Measurements from ENCODE around the gene CDKAL1. TPM values are rescaled to one million over a fixed set of nuclear protein-coding genes. Genes with fewer than 3 reads are reported as not detected.
"Not testable (repeated sequence)": the region's sequence is repeated elsewhere in the genome, so short reads cannot be mapped to it uniquely, and the experiment has no call there.

CDKAL1 gene
- total RNA-seq, 1 donor from 2014 or later, result 34.3 TPM

DNA sequence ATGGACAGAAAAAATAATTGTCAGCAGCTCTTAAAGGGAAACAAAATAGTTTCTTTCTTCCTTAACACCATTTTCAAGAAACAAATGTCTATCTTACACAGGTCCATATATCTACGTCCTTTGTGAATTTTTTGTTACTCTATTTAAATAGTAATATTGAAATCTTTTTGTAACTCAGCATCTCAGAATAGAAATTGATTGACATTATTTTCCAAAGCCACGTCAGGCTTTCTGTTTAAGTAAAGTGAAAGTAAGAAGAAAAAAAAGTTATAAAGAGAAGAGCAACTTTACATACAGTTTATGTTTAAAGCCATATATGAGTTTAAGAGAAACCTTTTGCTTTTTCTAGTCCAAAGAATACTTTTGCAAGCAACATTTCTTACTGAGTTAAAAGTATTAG is 656.4 kb downstream of the CDKAL1 start:
- DNase-seq (ENCODE audit: low spot score, unreplicated experiment), result no peak
- TF ChIP-seq, protein P1, sequence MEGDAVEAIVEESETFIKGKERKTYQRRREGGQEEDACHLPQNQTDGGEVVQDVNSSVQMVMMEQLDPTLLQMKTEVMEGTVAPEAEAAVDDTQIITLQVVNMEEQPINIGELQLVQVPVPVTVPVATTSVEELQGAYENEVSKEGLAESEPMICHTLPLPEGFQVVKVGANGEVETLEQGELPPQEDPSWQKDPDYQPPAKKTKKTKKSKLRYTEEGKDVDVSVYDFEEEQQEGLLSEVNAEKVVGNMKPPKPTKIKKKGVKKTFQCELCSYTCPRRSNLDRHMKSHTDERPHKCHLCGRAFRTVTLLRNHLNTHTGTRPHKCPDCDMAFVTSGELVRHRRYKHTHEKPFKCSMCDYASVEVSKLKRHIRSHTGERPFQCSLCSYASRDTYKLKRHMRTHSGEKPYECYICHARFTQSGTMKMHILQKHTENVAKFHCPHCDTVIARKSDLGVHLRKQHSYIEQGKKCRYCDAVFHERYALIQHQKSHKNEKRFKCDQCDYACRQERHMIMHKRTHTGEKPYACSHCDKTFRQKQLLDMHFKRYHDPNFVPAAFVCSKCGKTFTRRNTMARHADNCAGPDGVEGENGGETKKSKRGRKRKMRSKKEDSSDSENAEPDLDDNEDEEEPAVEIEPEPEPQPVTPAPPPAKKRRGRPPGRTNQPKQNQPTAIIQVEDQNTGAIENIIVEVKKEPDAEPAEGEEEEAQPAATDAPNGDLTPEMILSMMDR (IDR thresholded peaks at IDR 0.05; ENCODE audit: unreplicated experiment), result no peak
- peaks cover 6% of the 10 kb centered on the region for H3K36me3 Mint-ChIP-seq (ENCODE audit: insufficient read depth)
- H3K27me3 Mint-ChIP-seq, result no peaks in the 10 kb centered on the region
- H3K4me1 Mint-ChIP-seq (ENCODE audit: low read depth), result peaks cover 10% of the 10 kb centered on the region
- peaks cover 9% of the 10 kb centered on the region for H3K9me3 Mint-ChIP-seq (ENCODE audit: low read depth)
- H3K27ac Mint-ChIP-seq, result no peak overlapping the region
- H3K4me3 Mint-ChIP-seq (ENCODE audit: low read depth), result no peak overlapping the region

DNA sequence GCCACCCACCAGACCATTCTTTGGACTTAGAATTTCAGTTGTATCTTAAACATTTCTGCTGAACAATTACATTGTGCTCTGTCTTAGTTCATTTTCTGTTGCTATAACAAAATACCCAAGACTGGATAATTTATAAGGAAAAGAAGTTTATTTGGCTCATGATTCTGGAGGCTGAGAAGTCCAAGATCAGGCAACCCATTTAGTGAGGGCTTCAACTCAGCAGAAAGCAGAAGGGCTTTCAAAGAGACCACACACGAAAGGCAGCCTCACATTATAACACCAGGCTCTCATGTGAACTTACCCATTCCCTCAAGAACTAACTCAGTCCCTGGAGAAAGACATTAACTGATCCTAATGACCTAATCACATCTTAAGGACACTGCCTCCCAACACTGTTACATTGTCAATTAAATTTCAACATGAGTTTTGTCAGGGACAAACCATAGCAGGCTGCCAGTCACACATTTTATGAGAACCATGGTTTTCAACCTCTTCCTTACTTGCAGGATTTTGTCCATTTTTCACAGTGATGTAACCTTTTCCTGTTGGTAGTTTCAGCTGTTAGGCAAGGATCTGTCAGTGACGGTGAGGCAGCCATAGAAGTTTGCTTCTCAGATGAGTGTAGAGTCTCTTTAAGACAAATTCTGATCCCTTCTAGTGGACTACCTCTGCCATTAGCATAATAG is 659.7 kb downstream of the CDKAL1 start:
- Mint-ChIP-seq H3K4me1 (ENCODE audit: low read depth) (peaks cover 19% of the 10 kb centered on the region), H3K9me3 (ENCODE audit: low read depth) (peaks cover 9% of the 10 kb centered on the region), H3K27me3 (no peaks in the 10 kb centered on the region), H3K4me3 (ENCODE audit: low read depth) (no peak overlapping the region), H3K27ac (no peak overlapping the region), H3K36me3 (ENCODE audit: insufficient read depth) (peaks cover 6% of the 10 kb centered on the region)
- TF ChIP-seq, protein P1 (IDR thresholded peaks at IDR 0.05; ENCODE audit: unreplicated experiment), result no peak
- no peak for DNase-seq (ENCODE audit: low spot score, unreplicated experiment)

DNA sequence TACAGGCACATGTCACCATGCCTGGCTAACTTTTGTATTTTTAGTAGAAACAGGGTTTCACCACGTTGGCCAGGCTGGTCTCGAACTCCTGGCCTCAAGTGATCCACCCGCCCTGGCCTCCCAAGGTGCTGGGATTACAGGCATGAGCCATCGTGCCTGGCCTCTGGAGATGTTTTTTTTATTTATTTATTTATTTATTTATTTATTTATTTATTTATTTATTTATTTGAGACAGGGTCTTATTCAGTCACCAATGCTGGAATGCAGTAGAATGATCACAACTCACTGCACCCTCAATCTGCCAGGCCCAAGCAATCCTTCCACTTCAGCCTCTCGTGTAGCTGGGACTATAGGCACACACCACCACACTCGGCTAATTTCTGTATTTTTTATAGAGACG is 661.0 kb downstream of the CDKAL1 start:
- not testable (repeated sequence) for H3K27me3 Mint-ChIP-seq; DNase-seq (ENCODE audit: low spot score, unreplicated experiment); H3K36me3 Mint-ChIP-seq (ENCODE audit: insufficient read depth); H3K4me3 Mint-ChIP-seq (ENCODE audit: low read depth); H3K9me3 Mint-ChIP-seq (ENCODE audit: low read depth); H3K27ac Mint-ChIP-seq
- H3K4me1 Mint-ChIP-seq (ENCODE audit: low read depth), result peaks cover 30% of the 10 kb centered on the region

DNA sequence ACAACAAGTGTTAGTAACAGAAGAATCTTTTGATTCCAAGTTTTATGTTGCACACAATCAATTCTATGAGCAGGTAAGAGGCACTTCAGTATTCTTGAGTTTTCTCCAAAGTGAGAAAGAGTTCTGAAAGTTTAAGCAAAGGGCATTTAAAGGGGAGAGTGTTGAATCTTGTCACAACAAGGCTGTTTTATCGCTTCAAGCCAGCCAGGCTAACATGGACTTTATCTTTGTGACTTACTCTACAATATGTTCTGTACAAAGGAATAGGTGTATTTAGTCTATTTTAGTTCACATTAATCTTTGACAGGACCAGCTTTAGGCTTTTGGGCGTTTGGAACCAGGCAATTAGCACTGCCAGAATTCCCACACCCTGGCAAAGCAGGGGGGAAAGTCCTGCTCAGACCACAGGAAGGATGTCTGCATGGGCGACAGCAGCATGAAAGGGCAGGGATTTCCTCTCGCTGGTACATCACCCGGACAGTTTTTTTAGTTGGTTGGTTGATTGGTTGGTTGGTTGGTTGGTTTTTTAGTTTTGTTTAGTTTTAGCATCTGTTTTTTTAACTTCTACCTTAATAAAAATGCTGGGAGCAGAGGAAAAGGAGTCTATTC is 663.9 kb downstream of the CDKAL1 start:
- no peak for DNase-seq (ENCODE audit: low spot score, unreplicated experiment)
- peaks cover 7% of the 10 kb centered on the region for H3K36me3 Mint-ChIP-seq (ENCODE audit: insufficient read depth)
- peaks cover 42% of the 10 kb centered on the region for H3K4me1 Mint-ChIP-seq (ENCODE audit: low read depth)
- H3K27me3 Mint-ChIP-seq, result no peaks in the 10 kb centered on the region
- TF ChIP-seq, protein P1 (IDR thresholded peaks at IDR 0.05; ENCODE audit: unreplicated experiment), result no peak
- no peak overlapping the region for H3K27ac Mint-ChIP-seq
- H3K4me3 Mint-ChIP-seq (ENCODE audit: low read depth), result peak overlapping the region; percentile 20
- H3K9me3 Mint-ChIP-seq (ENCODE audit: low read depth), result peaks cover 9% of the 10 kb centered on the region

DNA sequence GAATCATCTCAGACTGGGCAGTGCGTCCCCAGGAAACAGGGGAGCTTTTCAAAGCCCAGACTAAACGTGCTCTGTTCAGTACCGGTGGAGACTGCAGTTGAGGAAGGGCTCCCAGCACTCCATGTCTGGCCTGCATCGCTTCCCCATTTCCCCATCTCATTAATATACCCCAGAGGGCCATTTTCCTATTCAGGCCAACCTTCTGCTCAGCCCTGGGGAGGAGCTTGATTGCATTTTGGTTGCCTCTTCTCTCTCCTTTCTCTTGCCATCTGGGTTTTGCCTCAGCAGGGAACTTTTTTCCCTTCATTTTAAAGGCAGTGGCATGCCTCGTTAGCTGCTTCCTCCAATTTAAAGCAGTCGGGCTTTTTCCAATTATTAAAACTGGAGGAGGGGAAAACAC is 665.0 kb downstream of the CDKAL1 start:
- no peak for DNase-seq (ENCODE audit: low spot score, unreplicated experiment)
- peaks cover 3% of the 10 kb centered on the region for H3K36me3 Mint-ChIP-seq (ENCODE audit: insufficient read depth)
- no peaks in the 10 kb centered on the region for H3K27me3 Mint-ChIP-seq
- peaks cover 42% of the 10 kb centered on the region for H3K4me1 Mint-ChIP-seq (ENCODE audit: low read depth)
- no peak overlapping the region for H3K4me3 Mint-ChIP-seq (ENCODE audit: low read depth)
- H3K27ac Mint-ChIP-seq, result no peak overlapping the region
- TF ChIP-seq, protein P1 (IDR thresholded peaks at IDR 0.05; ENCODE audit: unreplicated experiment), result no peak
- H3K9me3 Mint-ChIP-seq (ENCODE audit: low read depth), result peaks cover under 1% of the 10 kb centered on the region

All from progenitor cell of endocrine pancreas (in vitro differentiated cells).